ENCODE data around the gene TTLL3. TPM values are rescaled to one million over a fixed set of nuclear protein-coding genes. Genes with fewer than 3 reads are reported as not detected.

TTLL3 gene
- total and polyA plus RNA-seq, 2 of the 4 experiments (the other 2 are of a cell fraction) = 6.8 to 43.4 TPM

DNA sequence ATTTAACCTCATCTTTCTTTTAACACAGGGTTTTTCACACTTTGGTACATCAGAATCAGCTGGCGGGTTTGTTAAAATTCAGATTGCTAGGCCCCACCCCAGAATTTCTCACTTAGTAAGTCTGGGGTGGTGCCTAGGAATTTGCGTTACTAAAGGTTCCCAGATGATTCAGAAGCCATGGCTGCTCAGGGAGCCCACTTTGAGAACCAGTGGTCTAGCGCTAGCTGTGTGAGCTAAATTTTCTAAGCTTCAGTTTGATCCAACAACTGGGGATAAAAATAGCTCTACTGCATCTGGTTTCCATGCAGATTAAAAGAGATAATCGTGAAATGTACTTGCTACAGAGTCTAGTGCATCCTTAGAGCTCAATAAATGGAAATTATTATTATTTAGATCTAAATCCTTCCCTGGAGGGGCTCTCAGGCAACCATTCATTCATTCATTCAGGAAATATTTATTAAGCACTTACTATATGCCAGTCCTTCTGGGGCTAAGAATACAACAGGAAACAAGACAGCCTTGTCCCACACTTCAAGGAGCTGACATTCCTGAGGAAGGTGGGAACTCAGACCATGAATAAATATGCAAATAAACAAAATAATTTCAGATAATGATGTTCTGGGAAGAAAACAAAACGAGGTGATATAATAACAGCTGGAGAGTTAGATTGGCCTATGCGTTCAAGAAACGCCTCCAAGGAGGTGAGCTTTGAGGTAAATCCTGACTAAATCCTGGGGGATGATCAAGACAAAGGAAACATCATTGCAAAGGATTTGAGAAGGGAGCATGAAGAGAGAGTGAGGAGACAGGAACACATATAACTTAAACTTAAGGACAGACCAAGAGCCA, 73.9 kb downstream of the TTLL3 start:
- H3K18ac ChIP-seq (ENCODE audit: low read depth, low read length) = peak overlapping the region; percentile 38; the same call in 1 of the 2 replicates
- H3K27me3 ChIP-seq (ENCODE audit: control insufficient read depth, insufficient read depth, low read length) = no peaks in the 10 kb centered on the region
- peak overlapping the region in 1 of 2 experiments; percentile 81; a peak in 2 of 4 replicates for H4K8ac ChIP-seq (ENCODE audit: low read depth in 2 of 2, low read length in 2 of 2)
- peak overlapping the region; percentile 62; the same call in 1 of the 2 replicates for H4K91ac ChIP-seq (ENCODE audit: insufficient read depth, low read depth, low read length)
- H2BK120ac ChIP-seq (ENCODE audit: low read depth, low read length) = peak overlapping the region; percentile 80
- peak overlapping the region; percentile 30; the same call in 1 of the 2 replicates for H3K4ac ChIP-seq (ENCODE audit: low read depth, low read length)
- H3K56ac ChIP-seq (ENCODE audit: extremely low read depth, insufficient read depth, low read length) = no peak overlapping the region
- peak overlapping the region; percentile 42; the same call in 1 of the 2 replicates for H4K5ac ChIP-seq (ENCODE audit: low read depth, low read length)
- POLR2A ChIA-PET (ENCODE audit: unreplicated experiment) = interaction anchor here (1.0 kb wide), 1 partner anchor 10 kb away, joined by 3 read pairs; no protein-coding TSS in a partner anchor
- dilution Hi-C loops (cut with HindIII; ENCODE audit: low sequenced_read_pairs, unreplicated experiment) (no loop called here), in situ Hi-C loops (cut with MboI; ENCODE audit: low sequenced_read_pairs) (no loop called here), intact Hi-C loops (cut with micrococcal nuclease) (no loop called here)
- CTCF ChIA-PET = interaction anchor here (0.7 to 1.2 kb wide), 3 partner anchors 13 to 62 kb away, joined by 3 to 4 read pairs (median 4); no protein-coding TSS in a partner anchor
- TF ChIP-seq, protein P1, sequence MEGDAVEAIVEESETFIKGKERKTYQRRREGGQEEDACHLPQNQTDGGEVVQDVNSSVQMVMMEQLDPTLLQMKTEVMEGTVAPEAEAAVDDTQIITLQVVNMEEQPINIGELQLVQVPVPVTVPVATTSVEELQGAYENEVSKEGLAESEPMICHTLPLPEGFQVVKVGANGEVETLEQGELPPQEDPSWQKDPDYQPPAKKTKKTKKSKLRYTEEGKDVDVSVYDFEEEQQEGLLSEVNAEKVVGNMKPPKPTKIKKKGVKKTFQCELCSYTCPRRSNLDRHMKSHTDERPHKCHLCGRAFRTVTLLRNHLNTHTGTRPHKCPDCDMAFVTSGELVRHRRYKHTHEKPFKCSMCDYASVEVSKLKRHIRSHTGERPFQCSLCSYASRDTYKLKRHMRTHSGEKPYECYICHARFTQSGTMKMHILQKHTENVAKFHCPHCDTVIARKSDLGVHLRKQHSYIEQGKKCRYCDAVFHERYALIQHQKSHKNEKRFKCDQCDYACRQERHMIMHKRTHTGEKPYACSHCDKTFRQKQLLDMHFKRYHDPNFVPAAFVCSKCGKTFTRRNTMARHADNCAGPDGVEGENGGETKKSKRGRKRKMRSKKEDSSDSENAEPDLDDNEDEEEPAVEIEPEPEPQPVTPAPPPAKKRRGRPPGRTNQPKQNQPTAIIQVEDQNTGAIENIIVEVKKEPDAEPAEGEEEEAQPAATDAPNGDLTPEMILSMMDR (conservative IDR thresholded peaks at IDR 0.05; ENCODE audit: low read depth, low read length) = no peak
- TF ChIP-seq CHD1 (IDR thresholded peaks at IDR 0.05; ENCODE audit: low read depth, low read length) = no peak
- TF ChIP-seq, protein P2, sequence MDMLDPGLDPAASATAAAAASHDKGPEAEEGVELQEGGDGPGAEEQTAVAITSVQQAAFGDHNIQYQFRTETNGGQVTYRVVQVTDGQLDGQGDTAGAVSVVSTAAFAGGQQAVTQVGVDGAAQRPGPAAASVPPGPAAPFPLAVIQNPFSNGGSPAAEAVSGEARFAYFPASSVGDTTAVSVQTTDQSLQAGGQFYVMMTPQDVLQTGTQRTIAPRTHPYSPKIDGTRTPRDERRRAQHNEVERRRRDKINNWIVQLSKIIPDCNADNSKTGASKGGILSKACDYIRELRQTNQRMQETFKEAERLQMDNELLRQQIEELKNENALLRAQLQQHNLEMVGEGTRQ (IDR thresholded peaks at IDR 0.05; ENCODE audit: low read depth, low read length) = no peak
- TF ChIP-seq MXI1 (IDR thresholded peaks at IDR 0.05; ENCODE audit: borderline replicate concordance, low read depth, low read length) = no peak
- no peak for TF ChIP-seq POLR2A (IDR thresholded peaks at IDR 0.05; ENCODE audit: low read depth, low read length)
- TF ChIP-seq RFX5 (IDR thresholded peaks at IDR 0.05; ENCODE audit: low read depth, low read length) = no peak
- TF ChIP-seq RCOR1 (IDR thresholded peaks at IDR 0.05; ENCODE audit: insufficient replicate concordance, low read length) = no peak
- no peak for TF ChIP-seq CEBPB (IDR thresholded peaks at IDR 0.05; ENCODE audit: low read depth, low read length)
- no peak for TF ChIP-seq MAFK (IDR thresholded peaks at IDR 0.05; ENCODE audit: low read depth, low read length)
- no peak overlapping the region for H2AK9ac ChIP-seq (replicated peaks; ENCODE audit: low read depth, low read length, poor library complexity)
- peaks cover 6% of the 10 kb centered on the region for H3K4me1 ChIP-seq (ENCODE audit: control insufficient read depth, insufficient read depth, low read length)
- peak overlapping the region; percentile 33 for H2BK5ac ChIP-seq (ENCODE audit: low read depth, low read length, poor library complexity, severe bottlenecking)
- no peaks in the 10 kb centered on the region for H3K79me1 ChIP-seq (ENCODE audit: low read depth in 1 of 2, low read length in 2 of 2)
- no peak overlapping the region for H3K9ac ChIP-seq (ENCODE audit: low read depth, low read length)
- peak overlapping the region; percentile 16; the same call in 1 of the 2 replicates for H2AK5ac ChIP-seq (ENCODE audit: low read depth, low read length)
- DNase-seq (peak; percentile 27), ATAC-seq (ENCODE audit: low read depth) (0 out of 2 replicates have a peak, but pooled peaks have one; percentile 22)
- H3K27ac ChIP-seq (ENCODE audit: insufficient read depth, low read length) = no peak overlapping the region
- peak overlapping the region; percentile 58 for H2AFZ ChIP-seq (replicated peaks; ENCODE audit: low read length, poor library complexity)
- no peaks in the 10 kb centered on the region for H3K9me3 ChIP-seq (ENCODE audit: control insufficient read depth, insufficient read depth, low read length)
- peak overlapping the region; percentile 13; the same call in 1 of the 3 replicates for H2BK15ac ChIP-seq (ENCODE audit: low read depth, low read length)
- no peaks in the 10 kb centered on the region for H3K9me1 ChIP-seq (ENCODE audit: insufficient read depth, low read length)
- no TSS peak for BruUV-seq (replicated peaks)
- H3K36me3 ChIP-seq (ENCODE audit: control insufficient read depth, insufficient read depth, low read length) = no peaks in the 10 kb centered on the region
- no peaks in the 10 kb centered on the region for H4K20me1 ChIP-seq (ENCODE audit: insufficient read depth, low read length)
- no peak overlapping the region; the same call in 1 of the 2 replicates for H3K14ac ChIP-seq (replicated peaks; ENCODE audit: low read depth, low read length)
- H3K23ac ChIP-seq (ENCODE audit: low read depth, low read length) = no peak overlapping the region
- H3K4me3 ChIP-seq (ENCODE audit: insufficient read depth, low read depth, low read length) = no peak overlapping the region
- H2BK20ac ChIP-seq (ENCODE audit: low read depth, low read length) = peak overlapping the region; percentile 42
- peak overlapping the region; percentile 48; the same call in 1 of the 2 replicates for H3K4me2 ChIP-seq (ENCODE audit: low read depth, low read length)
- 100% methylated on average over 1 of the region's 7 CpGs; no CpG with 5 or more reads in 1 of the 2 experiments for WGBS, 2 experiments (ENCODE audit: extremely low coverage in 2 of 2, insufficient read length in 1 of 2)
